Measurements from ENCODE around the gene TLL2.

TLL2 gene

DNA sequence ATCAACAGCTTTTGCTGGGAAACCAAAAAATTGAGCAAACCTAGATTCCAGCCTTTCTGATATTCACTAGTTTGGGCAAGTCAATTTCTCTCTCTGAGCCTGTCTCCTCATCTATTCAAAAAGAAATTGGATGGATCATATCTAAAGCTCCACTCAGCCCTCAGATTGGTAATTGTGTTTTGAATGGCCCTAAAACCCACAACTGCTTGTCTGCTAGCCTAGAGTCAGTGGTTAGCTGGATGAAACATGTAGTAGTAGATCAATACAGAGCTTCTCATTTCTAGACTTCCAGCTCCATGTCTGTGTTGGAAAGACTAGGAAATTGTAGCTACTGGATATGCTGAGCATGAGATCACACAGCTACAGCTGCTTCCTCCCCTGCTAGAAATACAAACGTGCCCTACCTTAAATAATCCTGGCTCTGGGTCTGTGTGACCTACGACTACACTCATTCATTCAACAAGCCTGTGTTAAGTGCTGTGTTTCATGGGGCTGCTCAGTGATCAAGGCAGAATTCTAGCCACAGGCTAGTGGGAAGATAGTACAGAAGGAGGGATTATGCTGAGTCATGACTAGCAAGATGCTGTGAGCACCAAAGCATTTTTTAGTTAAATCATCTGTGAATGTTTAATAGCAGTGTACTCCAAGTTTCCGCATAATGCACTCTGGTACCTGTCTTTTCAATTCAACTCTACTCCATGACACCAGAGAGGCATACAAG, 193.8 kb downstream of the TLL2 start:
- DNase-seq (ENCODE audit: low spot score) = no peak

- no peak for DNase-seq (ENCODE audit: low spot score)
These were observed 196.5 kb downstream of the TLL2 start for GRCh38 chr10:96317067-96317833.

Measured in CD4-positive, alpha-beta T cell treated with Interleukin-2 at 100 ng/mL for 4 hours (primary cell).